H9 (cell line): Measurements from ENCODE around the gene MRAP. TPM values are rescaled to one million over a fixed set of nuclear protein-coding genes. Genes with fewer than 3 reads are reported as not detected.

Source experiments
- DNase-seq: peaks from one replicate; pipeline ENCODE4 v3.0.0-alpha.2; 2017
- H2AFZ ChIP-seq: one replicate; pipeline ENCODE4 v1.6.1; 2013; ENCODE audit warnings: mild to moderate bottlenecking, low read length, control low read depth, moderate library complexity
- H2AK5ac ChIP-seq: 2 replicates; pipeline ENCODE4 v1.6.1; 2013; ENCODE audit warnings: low read length, control low read depth, mixed read lengths; ENCODE audit not compliant: insufficient read length
- H2BK120ac ChIP-seq: one replicate; pipeline ENCODE4 v1.6.1; 2013; ENCODE audit warnings: low read depth, mild to moderate bottlenecking, low read length, control low read depth, inconsistent platforms; ENCODE audit not compliant: poor library complexity, severe bottlenecking
- H2BK12ac ChIP-seq: 2 replicates; pipeline ENCODE4 v1.6.1; 2013; ENCODE audit warnings: low read length, control low read depth, mixed read lengths, low read depth; ENCODE audit not compliant: insufficient read length
- H2BK15ac ChIP-seq: 2 replicates; pipeline ENCODE4 v1.6.1; 2013; ENCODE audit warnings: low read depth, low read length, control low read depth
- H2BK20ac ChIP-seq: one replicate; pipeline ENCODE4 v1.6.1; 2013; ENCODE audit warnings: low read depth, mild to moderate bottlenecking, low read length, control low read depth, inconsistent platforms; ENCODE audit not compliant: poor library complexity, severe bottlenecking
- H2BK5ac ChIP-seq: 2 replicates; pipeline ENCODE4 v1.6.1; 2013; ENCODE audit warnings: low read length, control low read depth, mixed read lengths; ENCODE audit not compliant: insufficient read length
- H3K14ac ChIP-seq: 2 replicates; pipeline ENCODE4 v1.6.1; 2013; ENCODE audit warnings: low read length, control low read depth; ENCODE audit not compliant: insufficient read depth
- H3K18ac ChIP-seq: 2 replicates; pipeline ENCODE4 v1.6.1; 2013; ENCODE audit warnings: low read depth, mild to moderate bottlenecking, mixed read lengths, low read length, control low read depth; ENCODE audit not compliant: insufficient read length
- H3K23ac ChIP-seq: 2 replicates; pipeline ENCODE4 v1.6.1; 2013; ENCODE audit warnings: low read length, control low read depth, mixed read lengths, low read depth; ENCODE audit not compliant: insufficient read length
- H3K23me2 ChIP-seq: 2 replicates; pipeline ENCODE4 v1.6.1; 2013; ENCODE audit warnings: low read depth, mild to moderate bottlenecking, mixed read lengths, low read length, control low read depth; ENCODE audit not compliant: insufficient read length, poor library complexity, severe bottlenecking
- H3K27ac ChIP-seq: 2 replicates; pipeline ENCODE4 v1.5.1; 2013; ENCODE audit warnings: low read length, control low read depth, mixed read lengths, low read depth; ENCODE audit not compliant: insufficient read length
- H3K27me3 ChIP-seq: 2 replicates; pipeline ENCODE4 v1.6.1; 2013; ENCODE audit warnings: low read length, control low read depth, inconsistent platforms; ENCODE audit not compliant: insufficient read depth
- H3K4ac ChIP-seq: 2 replicates; pipeline ENCODE4 v1.6.1; 2013; ENCODE audit warnings: low read depth, mild to moderate bottlenecking, control low read depth, inconsistent platforms, low read length, moderate library complexity
- H3K4me1 ChIP-seq: 2 replicates; pipeline ENCODE4 v1.6.1; 2013; ENCODE audit warnings: low read length, control low read depth, inconsistent platforms; ENCODE audit not compliant: insufficient read depth
- H3K4me2 ChIP-seq: 2 replicates; pipeline ENCODE4 v1.6.1; 2013; ENCODE audit warnings: low read length, control low read depth, mixed read lengths; ENCODE audit not compliant: insufficient read length, insufficient read depth
- H3K56ac ChIP-seq: 2 replicates; pipeline ENCODE4 v1.6.1; 2013; ENCODE audit warnings: low read depth, mild to moderate bottlenecking, mixed read lengths, low read length, control low read depth; ENCODE audit not compliant: insufficient read length
- H3K79me1 ChIP-seq: 2 replicates; pipeline ENCODE4 v1.6.1; 2013; ENCODE audit warnings: low read depth, mild to moderate bottlenecking, moderate library complexity, low read length, control low read depth, inconsistent platforms; ENCODE audit not compliant: insufficient read depth, poor library complexity, severe bottlenecking
- H3K79me2 ChIP-seq: 2 replicates; pipeline ENCODE4 v1.6.1; 2013; ENCODE audit warnings: low read length, control low read depth, inconsistent platforms; ENCODE audit not compliant: insufficient read depth
- H3K9ac ChIP-seq: 2 replicates; pipeline ENCODE4 v1.6.1; 2013; ENCODE audit warnings: low read length, control low read depth, mixed read lengths; ENCODE audit not compliant: insufficient read length; ENCODE audit errors: extremely low read depth
- H3K9me3 ChIP-seq: one replicate; pipeline ENCODE4 v1.6.1; 2013; ENCODE audit warnings: low read depth, low read length, inconsistent platforms; ENCODE audit not compliant: control insufficient read depth
- H3T11ph ChIP-seq: one replicate; pipeline ENCODE4 v1.6.1; 2013; ENCODE audit warnings: mild to moderate bottlenecking, low read length, control low read depth, inconsistent platforms
- H4K20me1 ChIP-seq: one replicate; pipeline ENCODE4 v1.6.1; 2013; ENCODE audit not compliant: control insufficient read depth, insufficient read length, insufficient read depth
- H4K5ac ChIP-seq: 2 replicates; pipeline ENCODE4 v1.6.1; 2013; ENCODE audit warnings: low read depth, mild to moderate bottlenecking, mixed read lengths, low read length, control low read depth; ENCODE audit not compliant: insufficient read length
- H4K8ac ChIP-seq: replicated peaks from 2 replicates; pipeline ENCODE4 v1.6.1; 2013; ENCODE audit warnings: low read length, control low read depth, mixed read lengths, low read depth; ENCODE audit not compliant: insufficient read length
- H4K91ac ChIP-seq: 2 replicates; pipeline ENCODE4 v1.6.1; 2013; ENCODE audit warnings: low read depth, mild to moderate bottlenecking, moderate library complexity, mixed read lengths, low read length, control low read depth; ENCODE audit not compliant: insufficient read length
- H3K27ac Mint-ChIP-seq, 3 experiments: 2 replicates in 2 of 3; 3 replicates in 1 of 3; pipeline ENCODE4 v1.8.0; 2020 to 2021; ENCODE audit warnings: mixed read lengths in 3 of 3, mild to moderate bottlenecking in 1 of 3, moderate library complexity in 1 of 3
- H3K27me3 Mint-ChIP-seq: 2 replicates; pipeline ENCODE4 v1.8.0; 2021; ENCODE audit warnings: low read depth, mild to moderate bottlenecking, moderate library complexity, mixed read lengths
- H3K36me3 Mint-ChIP-seq, 3 experiments: 2 replicates in 2 of 3; 3 replicates in 1 of 3; pipeline ENCODE4 v1.8.0; 2020 to 2021; ENCODE audit warnings: low read depth in 3 of 3, mixed read lengths in 3 of 3; ENCODE audit not compliant: insufficient read depth in 1 of 3
- H3K4me1 Mint-ChIP-seq, 2 experiments: 2 replicates each; pipeline ENCODE4 v1.8.0; 2020; ENCODE audit warnings: mixed read lengths in 2 of 2
- H3K4me3 Mint-ChIP-seq, 2 experiments: 2 replicates in 1 of 2; 3 replicates in 1 of 2; pipeline ENCODE4 v1.8.0; 2020 to 2021; ENCODE audit warnings: mild to moderate bottlenecking in 2 of 2, mixed read lengths in 2 of 2, moderate library complexity in 1 of 2
- H3K9me3 Mint-ChIP-seq, 2 experiments: 2 replicates in 1 of 2; 3 replicates in 1 of 2; pipeline ENCODE4 v1.8.0; 2020; ENCODE audit warnings: mild to moderate bottlenecking in 2 of 2, mixed read lengths in 2 of 2, moderate library complexity in 1 of 2
- CTCF ChIP-seq: fragments of 200-600 bp; sonication (generic); conservative IDR thresholded peaks from 3 replicates; pipeline ENCODE4 v1.8.0; 2021; ENCODE audit warnings: antibody characterized with exemption, mild to moderate bottlenecking
- WGBS: extraction: QIAGEN DNeasy Blood & Tissue Kit; methylation state at CpG from one replicate; pipeline ENCODE4 v1.1.7; 2013; ENCODE audit warnings: missing lambda C conversion rate, low lambda C conversion rate, mixed read lengths; ENCODE audit not compliant: insufficient read length; ENCODE audit errors: extremely low coverage; 5-methylcytosine and 5-hydroxymethylcytosine counted together
- total RNA-seq: library from RNA; stranded (reverse); gene quantifications from 2 replicates; pipeline ENCODE4 v1.2.1, GENCODE V29; 2021

The MRAP gene
- total RNA-seq, 1 experiment from 2014 or later: not detected

GRCh38 chr21:32347351-32347750 is 48.7 kb downstream of the MRAP start:
- H3K79me2 ChIP-seq: no peaks in the 10 kb centered on the region
- H4K5ac ChIP-seq: no peak overlapping the region
- H3K4ac ChIP-seq: no peak overlapping the region
- H3T11ph ChIP-seq: no peak overlapping the region
- no peak overlapping the region for H2BK5ac ChIP-seq
- Mint-ChIP-seq H3K4me3 (no peak overlapping the region), H3K36me3 (peaks cover 67 to 93% (median 85%) of the 10 kb centered on the region in 3 experiments), H3K9me3 (no peaks in the 10 kb centered on the region), H3K27ac (no peak overlapping the region), H3K4me1 (no peaks in the 10 kb centered on the region), H3K27me3 (no peaks in the 10 kb centered on the region)
- H3K9ac ChIP-seq: no peak overlapping the region
- DNase-seq: no peak
- H2BK15ac ChIP-seq: no peak overlapping the region
- no peak overlapping the region for H2AFZ ChIP-seq
- H3K79me1 ChIP-seq: no peaks in the 10 kb centered on the region
- H3K4me1 ChIP-seq: no peaks in the 10 kb centered on the region
- no peak overlapping the region for H2AK5ac ChIP-seq
- no peaks in the 10 kb centered on the region for H3K9me3 ChIP-seq
- H3K27ac ChIP-seq: no peak overlapping the region
- H2BK20ac ChIP-seq: no peak overlapping the region
- H3K27me3 ChIP-seq: no peaks in the 10 kb centered on the region
- H4K8ac ChIP-seq: no peak overlapping the region
- H3K23ac ChIP-seq: no peak overlapping the region
- no peak overlapping the region for H3K56ac ChIP-seq
- no peak overlapping the region for H2BK12ac ChIP-seq
- no peak overlapping the region for H4K91ac ChIP-seq
- no peak for TF ChIP-seq CTCF
- H2BK120ac ChIP-seq: no peak overlapping the region
- H3K14ac ChIP-seq: no peak overlapping the region
- H3K23me2 ChIP-seq: no peaks in the 10 kb centered on the region
- no CpG with 5 or more reads among the region's 12 CpGs for WGBS
- H3K4me2 ChIP-seq: no peak overlapping the region
- no peaks in the 10 kb centered on the region for H4K20me1 ChIP-seq
- no peak overlapping the region for H3K18ac ChIP-seq
